Hepatocyte (in vitro differentiated cells): ENCODE measurements around the gene AOC3.

Experiments
- EZH2 ChIP-seq: fragments of 200-600 bp; sonication (generic); IDR thresholded peaks from 2 replicates; pipeline ENCODE4 v1.6.1; 2016; ENCODE audit warnings: antibody characterized with exemption, mild to moderate bottlenecking, borderline replicate concordance
- EZH2phosphoT487 ChIP-seq: fragments of 200-600 bp; sonication (generic); IDR thresholded peaks from one replicate; pipeline ENCODE4 v1.6.1; 2018; ENCODE audit warnings: antibody characterized with exemption, mild to moderate bottlenecking, low read depth, moderate library complexity; ENCODE audit not compliant: unreplicated experiment, severe bottlenecking
- TF ChIP-seq, protein P1 (sequence below): fragments of 200-600 bp; sonication (generic); IDR thresholded peaks from 2 replicates; pipeline ENCODE4 v1.5.1; 2016; ENCODE audit warnings: antibody characterized with exemption, mild to moderate bottlenecking; ENCODE audit not compliant: poor library complexity

- TF ChIP-seq, protein P1, sequence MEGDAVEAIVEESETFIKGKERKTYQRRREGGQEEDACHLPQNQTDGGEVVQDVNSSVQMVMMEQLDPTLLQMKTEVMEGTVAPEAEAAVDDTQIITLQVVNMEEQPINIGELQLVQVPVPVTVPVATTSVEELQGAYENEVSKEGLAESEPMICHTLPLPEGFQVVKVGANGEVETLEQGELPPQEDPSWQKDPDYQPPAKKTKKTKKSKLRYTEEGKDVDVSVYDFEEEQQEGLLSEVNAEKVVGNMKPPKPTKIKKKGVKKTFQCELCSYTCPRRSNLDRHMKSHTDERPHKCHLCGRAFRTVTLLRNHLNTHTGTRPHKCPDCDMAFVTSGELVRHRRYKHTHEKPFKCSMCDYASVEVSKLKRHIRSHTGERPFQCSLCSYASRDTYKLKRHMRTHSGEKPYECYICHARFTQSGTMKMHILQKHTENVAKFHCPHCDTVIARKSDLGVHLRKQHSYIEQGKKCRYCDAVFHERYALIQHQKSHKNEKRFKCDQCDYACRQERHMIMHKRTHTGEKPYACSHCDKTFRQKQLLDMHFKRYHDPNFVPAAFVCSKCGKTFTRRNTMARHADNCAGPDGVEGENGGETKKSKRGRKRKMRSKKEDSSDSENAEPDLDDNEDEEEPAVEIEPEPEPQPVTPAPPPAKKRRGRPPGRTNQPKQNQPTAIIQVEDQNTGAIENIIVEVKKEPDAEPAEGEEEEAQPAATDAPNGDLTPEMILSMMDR = no peak
- TF ChIP-seq EZH2phosphoT487 = no peak
- no peak for TF ChIP-seq EZH2
Measured at GRCh38 chr17:42877037-42877436, 26.0 kb downstream of the AOC3 start.
